NCI-H460 (cell line): ENCODE data around the gene NDUFS8. TPM values are rescaled to one million over a fixed set of nuclear protein-coding genes. Genes with fewer than 3 reads are reported as not detected.

Experiments used
- DNase-seq: peaks from one replicate; pipeline ENCODE4 v3.0.0-alpha.2; 2016; ENCODE audit warnings: low read depth; ENCODE audit errors: extremely low read depth
- total RNA-seq: library from RNA; depleted of rRNA; stranded (reverse); fragments of >200 nt; shearing (Covaris generic); gene quantifications from 2 replicates; pipeline ENCODE4 v1.2.3, GENCODE V29; 2014

NDUFS8 gene
- total RNA-seq, 1 experiment from 2014 or later = 150 TPM

DNA sequence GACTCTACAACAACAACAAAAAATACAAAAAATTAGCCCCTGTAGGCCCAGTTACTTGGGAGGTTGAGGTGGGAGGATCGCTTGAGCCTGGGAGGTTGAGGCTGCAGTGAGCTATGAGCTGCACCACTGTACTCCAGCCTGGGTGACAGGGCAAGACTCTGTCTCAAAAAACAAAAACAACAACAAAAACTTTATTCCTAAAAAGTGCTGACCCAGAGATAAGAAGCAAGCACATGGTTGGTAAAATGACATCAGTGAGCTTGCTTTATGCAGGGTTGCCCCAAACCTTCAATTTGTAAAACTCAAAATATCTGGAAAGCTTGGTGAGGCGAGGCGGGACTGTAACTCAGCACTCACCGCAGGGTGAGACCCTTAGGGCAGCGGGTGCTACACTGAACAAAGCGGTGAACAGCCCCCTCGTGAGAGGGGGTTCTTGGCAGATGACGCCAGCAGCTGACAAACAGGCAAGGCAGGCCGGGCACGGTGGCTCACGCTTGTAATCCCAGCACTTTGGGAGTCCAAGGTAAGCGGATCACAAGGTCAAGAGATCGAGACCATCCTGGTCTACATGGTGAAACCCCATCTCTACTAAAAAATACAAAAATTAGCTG, 4.9 kb downstream of the NDUFS8 start:
- DNase-seq = no peak

DNA sequence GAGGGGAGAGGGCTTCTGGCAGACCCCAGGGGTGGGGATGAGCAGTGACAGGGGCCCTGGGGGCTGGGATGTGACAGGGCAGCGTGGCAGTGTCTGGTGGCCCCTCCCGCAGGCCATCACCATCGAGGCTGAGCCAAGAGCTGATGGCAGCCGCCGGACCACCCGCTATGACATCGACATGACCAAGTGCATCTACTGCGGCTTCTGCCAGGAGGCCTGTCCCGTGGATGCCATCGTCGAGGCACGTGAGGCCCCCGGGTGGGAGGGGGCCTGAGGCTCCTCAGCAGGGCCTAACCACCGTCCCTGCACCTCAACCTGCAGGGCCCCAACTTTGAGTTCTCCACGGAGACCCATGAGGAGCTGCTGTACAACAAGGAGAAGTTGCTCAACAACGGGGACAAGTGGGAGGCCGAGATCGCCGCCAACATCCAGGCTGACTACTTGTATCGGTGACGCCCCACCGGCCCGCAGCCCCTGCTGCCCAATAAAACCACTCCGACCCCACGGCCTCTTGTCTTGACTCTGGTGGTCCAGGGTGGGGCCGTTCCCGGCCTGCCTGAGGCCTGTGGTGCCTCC, 5.7 kb downstream of the NDUFS8 start:
- DNase-seq = no peak

DNA sequence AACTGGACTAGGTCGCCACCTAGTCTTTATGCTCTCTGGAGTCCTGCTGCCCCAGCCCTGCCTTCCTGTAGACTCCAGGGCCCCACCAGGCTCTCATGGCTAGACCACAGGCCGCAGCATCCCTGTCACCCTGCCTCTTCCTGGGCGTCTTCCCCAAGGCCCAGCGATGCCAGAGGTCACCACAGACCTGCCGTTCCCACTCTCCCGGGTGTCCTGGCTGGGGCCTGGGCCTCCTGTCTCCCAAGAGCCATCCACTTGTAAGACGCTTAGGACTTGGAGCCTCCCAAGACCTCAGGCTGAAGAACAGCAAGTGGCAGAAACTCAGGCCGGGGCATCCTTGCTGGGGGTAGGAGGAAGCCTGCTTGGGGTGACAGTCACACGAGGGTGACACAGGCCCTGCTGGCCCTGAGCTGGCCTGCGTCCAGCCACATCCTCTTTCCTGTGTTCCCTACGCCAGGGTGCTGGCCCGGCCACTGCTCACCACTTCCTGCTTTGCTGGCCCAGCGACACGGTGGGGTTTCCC, 6.3 kb downstream of the NDUFS8 start:
- DNase-seq = no peak

DNA sequence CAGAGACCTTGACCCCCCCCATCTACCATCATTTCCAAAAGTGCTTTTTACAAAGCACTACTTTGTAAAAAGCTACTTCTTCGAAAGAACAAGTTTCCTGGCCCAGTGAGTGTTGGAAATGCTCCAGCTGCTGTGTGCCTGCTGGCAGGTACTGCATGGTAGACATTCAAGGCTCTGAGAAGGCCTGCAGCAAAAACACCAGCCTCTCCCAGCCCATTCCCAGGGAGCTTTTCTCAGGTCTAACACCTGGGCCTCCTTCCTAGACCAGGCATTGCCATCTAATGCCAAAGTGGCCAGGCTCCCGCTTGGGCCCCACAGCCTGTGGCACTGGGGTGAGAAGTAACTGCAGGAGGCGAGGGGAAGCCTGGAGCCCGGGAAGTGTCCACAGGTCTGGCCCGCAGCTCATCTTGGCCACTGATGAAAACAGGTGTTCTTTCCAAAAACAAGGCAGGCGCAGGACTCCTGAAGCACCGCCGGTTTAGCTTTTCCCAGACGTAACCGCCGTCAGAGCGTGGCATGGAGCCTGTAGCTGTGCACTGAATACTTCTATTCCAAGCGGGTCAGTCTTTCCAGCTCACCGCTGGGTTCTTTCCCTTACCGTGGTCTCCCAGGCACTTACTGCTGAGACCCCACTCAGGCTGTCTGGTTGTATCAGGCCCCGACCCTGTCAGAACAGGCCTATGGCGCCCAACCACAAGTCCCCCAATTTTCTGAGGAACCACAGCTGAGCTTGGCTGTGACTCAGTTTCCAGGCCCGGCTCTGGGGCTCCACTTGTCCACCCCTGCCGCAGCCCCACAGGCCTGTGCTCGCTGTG, 7.1 kb downstream of the NDUFS8 start:
- DNase-seq = no peak

DNA sequence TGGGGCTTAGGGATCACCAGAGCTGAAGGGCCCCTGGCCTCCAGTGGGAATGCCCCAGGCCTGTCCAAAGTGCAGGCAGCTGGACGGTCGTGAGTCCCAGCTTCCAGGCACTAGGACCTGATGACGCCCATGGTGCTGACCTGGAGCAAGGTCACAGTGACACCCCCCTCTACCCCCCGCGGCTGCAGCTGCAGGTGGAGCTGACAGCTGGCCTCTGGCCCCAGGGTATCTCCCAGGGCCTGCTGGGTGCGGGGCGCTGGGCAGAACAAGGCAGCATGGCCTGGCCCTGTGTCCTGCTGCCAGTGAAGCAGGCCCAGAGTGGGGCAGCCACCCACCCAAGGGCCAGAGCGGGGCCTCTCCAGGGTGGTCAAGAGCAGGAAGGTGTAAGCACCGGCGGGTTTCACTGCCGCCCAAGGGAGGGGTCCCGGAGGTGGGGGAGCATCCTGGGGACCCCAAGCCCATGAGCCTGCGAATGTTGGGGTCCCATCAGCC, 7.8 kb downstream of the NDUFS8 start:
- DNase-seq = no peak

DNA sequence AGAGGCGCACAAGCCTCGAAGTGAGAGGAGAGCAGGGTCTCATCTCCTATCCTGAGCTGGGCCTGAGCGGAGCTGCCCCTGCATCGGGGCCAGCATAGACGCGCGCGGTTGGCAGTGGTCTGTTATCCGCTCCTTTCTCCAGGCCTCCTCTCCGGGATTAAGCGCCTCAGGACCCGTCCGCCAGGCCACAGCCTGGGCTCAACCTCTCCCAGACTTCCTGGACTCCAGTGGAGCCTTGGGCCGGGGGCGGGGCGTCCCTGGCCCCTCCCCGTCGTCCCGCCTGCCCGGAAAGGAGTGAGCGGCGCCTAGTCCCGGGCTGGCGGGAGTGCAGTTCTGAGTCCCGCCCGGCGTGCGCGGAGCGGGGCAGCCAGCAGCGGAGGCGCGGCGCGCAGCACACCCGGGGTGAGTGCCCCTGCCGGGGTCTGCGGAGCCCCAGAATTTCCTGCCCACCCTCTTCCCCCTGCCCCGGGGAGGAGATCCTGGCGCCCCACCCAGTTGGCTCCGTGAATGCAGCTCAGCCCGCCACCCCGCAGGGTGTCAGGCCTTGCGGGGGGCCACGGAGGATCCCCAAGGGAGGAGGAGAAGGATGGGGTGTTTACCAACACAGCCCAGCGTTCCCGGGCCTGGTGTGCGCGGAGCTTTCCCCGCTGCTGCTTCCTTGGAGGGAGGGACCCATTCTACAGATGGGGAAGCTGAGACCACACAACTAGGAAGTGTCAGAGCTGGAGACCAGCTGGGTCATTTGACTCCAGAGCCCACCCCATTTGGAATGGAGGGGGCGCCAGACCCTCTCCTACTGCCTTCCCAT, 8.4 kb downstream of the NDUFS8 start, which contains the start of gene TCIRG1:
TSS of gene TCIRG1 (plus strand) at position 308 of the 808 bp plus-strand sequence. CDS start 2,247 bp downstream, outside the sequence.
- peak; percentile 79 for DNase-seq

DNA sequence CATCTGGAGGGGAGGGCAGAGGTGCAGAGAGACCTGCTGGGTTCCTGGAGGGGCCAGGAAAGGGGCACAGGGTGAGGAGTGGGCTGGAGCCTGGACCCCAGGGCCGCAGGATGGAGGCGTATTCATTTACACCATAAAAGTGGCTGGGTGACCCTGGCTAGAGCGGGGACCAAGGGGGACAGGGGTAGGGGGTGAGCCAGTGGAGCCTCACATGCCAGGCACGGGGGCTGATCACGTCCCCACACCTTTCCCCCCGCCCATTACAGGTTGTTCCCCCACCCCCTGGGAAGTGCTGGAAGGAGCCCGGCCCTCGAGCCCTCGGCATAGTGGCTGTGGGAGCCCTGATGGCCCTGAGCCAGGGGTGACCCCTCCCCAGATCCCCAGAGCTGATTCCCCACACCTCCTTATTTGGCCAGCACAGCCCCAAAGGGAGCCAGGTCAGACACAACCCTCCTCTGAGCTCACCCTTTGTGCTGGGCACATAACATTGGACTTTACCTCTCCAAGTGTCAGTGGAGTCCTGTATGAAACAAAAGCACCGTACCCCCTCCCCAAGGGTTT, 9.1 kb downstream of the NDUFS8 start:
- no peak for DNase-seq

DNA sequence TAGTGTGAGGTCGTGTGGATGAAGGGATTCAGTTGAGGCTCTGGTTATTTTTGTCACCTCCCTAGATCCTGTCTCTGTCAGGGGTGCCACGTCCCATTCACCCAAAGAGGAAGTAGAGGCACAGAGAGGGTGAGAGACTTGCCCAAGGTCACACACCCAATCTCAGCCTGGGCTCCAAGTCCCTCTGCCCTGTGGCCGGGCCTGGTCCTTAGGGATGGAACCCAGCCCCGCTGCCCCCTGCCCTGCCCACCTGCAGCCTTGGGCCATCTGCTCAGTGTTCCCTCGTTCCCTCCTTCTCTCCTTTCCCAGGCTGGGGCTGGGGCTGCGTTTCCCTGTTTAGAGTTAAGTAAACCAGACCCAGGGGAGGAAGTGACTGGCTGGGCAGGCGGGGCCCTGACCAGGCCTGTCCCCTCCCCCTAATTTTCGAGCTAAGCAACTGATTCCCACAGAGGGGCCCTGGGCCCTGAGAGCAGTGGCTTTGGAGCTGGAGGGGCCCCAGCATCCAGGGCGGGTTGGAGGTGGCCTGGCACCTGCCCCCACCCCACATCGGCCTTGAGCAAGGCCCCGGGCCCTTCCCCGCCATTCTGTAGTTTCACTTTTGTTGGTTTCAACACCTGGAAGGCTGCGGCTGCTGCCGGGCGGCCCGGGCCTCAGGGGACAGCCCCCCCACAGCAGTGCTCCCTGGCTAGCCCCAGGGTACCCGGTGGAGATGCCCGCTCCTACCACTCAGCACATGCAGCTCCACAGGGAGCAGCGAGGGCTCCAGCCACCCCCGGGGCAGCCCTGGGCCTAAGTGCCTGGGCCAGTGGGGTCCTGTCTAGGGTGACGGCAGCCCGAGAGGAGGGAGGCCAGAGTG, 9.8 kb downstream of the NDUFS8 start:
- no peak for DNase-seq

DNA sequence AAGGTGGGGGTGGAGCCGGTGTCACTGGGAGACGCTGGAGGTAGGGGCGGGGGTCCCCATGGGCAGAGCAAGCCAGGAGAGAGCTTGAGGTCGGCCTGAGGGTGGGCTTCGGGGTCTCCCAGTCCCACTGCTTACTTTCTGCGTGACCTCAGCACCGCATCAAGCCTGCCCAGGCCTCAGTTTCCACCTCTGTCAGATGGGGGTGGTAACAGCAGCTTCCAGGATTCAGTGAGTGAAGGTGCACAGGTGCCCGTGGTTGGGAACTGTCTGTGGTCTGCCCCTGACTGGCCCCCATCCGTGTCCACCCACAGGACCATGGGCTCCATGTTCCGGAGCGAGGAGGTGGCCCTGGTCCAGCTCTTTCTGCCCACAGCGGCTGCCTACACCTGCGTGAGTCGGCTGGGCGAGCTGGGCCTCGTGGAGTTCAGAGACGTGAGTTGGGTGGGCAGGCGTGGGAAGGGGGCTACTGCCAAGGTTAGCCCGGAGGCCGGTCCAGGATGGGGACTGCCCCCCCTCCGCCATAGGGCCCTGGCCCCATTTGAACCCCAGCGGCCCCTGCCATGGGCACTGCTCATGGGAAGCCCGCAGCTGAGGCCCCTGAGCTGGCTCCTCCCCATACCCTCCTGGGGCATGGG, 10.6 kb downstream of the NDUFS8 start:
- no peak for DNase-seq

DNA sequence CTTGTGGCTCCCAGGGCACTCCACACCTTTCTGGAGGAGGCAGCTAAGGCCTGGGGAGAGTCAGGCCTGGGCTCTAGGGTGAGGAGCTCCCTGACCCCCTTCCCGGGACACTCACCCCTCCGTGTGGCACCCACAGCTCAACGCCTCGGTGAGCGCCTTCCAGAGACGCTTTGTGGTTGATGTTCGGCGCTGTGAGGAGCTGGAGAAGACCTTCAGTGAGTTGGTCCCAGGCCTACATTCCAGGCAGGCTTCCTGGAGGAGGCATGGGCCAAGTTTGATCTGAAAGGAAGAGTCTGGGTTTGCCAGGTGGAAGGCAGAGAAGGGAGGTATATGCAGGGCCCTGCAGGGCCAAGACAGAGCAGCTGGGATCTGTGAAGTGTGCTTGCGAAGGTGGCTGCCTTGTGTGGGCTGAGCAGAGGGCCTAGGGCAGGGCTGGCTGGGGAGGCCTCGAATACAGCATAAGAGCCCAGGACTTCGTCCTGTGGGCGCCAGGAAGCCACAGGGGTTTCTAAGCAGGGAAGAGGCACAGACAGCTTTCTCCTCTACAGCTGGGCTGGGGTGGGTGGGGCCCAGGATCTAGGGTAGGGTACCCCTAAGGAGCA, 11.2 kb downstream of the NDUFS8 start:
- DNase-seq = no peak

DNA sequence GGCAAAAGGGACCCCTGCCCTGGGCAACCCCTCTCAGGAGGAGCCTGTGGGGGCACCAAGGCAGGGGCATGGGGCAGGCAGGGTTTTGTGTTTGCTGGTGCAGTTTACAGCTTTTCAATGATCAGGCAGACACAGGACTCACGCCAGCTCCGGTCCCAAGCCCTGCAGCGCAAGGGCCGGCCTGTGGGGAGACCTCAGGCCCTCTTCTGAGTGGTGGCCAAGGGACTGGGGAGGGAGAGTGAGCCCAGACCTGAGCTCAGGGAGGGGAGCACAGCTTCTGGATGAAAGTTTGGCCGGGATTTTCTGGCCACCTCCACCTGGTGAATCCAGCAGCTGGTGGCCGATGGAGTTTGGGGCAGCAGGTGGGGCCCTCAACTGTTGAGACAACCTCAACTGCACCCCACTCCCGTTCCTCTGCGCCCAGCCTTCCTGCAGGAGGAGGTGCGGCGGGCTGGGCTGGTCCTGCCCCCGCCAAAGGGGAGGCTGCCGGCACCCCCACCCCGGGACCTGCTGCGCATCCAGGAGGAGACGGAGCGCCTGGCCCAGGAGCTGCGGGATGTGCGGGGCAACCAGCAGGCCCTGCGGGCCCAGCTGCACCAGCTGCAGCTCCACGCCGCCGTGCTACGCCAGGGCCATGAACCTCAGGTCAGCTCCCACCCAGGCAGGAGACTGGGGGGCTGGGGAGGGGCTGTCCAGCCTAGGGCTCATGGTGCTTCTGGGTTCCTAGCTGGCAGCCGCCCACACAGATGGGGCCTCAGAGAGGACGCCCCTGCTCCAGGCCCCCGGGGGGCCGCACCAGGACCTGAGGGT, 11.9 kb downstream of the NDUFS8 start:
- no peak for DNase-seq

DNA sequence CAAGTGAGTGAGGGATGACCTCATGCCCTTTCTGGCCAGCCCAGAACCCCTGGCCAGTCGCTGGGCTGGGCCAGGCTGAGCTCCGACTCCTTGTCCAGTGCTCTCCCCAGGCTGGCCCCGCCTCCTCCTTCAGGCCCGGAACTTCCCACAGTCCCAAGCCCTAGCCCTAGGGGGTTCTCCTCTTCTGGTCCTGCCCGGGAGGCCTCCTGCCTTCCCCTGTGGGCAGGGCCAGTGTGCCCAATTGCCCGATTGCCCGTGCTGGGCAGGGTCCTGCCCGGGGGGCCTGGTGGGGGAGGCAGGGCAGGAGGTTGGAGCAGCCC, 12.5 kb downstream of the NDUFS8 start:
- DNase-seq = no peak

DNA sequence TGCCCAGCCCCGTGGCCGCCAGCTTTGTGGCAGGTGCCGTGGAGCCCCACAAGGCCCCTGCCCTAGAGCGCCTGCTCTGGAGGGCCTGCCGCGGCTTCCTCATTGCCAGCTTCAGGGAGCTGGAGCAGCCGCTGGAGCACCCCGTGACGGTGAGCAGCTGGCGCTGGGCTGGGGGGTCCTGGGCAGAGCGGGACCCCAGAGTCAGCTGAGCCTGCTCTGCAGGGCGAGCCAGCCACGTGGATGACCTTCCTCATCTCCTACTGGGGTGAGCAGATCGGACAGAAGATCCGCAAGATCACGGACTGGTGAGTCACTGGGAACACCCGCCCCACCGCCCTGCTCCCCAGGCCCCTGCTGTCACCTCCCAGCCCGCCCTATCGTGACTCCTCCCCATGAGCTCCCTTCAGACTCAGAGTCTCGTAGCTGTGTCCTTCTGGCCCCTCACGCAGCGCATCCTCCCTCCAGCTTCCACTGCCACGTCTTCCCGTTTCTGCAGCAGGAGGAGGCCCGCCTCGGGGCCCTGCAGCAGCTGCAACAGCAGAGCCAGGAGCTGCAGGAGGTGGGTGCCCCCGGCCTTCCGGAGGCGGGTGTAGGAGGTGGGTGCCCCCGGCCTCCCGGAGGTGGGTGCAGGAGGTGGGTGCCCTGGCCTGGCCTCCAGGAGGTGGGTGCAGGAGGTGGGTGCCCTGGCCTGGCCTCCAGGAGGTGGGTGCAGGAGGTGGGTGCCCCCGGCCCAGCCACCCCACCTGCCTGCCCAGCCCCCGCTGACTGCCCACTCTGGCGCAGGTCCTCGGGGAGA, 13.1 kb downstream of the NDUFS8 start:
- DNase-seq = peak; percentile 26

DNA sequence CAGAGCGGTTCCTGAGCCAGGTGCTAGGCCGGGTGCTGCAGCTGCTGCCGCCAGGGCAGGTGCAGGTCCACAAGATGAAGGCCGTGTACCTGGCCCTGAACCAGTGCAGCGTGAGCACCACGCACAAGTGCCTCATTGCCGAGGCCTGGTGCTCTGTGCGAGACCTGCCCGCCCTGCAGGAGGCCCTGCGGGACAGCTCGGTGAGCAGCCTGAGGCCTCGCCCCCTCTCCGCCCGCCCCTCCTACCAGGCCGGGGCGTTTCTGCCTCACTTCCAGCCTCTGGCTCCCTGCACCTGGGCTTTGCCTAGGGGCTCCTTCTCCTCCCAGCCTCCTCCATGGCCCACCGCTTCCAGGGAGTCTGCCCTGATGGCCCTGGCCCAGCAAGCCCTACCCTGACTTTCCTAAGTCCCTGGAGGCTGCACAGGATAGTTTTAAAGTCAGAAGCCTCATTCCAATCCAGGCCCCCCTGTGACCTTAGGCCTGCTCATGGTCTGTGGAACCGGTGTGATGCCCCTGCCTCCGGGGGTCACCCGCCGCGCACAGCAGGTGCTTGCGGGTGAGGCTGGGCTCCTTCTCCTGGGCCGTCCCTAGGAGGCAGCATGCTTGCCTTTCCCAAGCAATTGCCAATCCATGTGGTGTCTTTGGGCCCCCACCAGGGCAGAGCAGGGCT, 13.8 kb downstream of the NDUFS8 start:
- DNase-seq = no peak

DNA sequence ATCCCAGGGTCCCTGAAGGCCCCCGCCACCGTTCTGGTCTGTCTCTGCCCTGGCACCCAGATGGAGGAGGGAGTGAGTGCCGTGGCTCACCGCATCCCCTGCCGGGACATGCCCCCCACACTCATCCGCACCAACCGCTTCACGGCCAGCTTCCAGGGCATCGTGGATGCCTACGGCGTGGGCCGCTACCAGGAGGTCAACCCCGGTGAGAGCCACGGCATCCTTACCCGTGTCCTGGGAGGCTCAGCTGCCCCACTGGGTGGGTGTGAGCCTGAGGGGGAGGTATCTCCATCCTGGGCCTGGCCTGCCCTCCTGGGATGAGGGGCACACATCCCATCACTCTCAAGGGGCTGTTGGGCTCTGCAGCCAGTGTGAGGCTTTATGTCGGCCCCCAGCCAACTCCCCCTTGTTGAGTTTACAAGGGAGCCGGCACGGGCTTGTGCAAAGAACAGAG, 14.4 kb downstream of the NDUFS8 start:
- DNase-seq = no peak
